ENCODE data around the gene SLIT3. TPM values are rescaled to one million over a fixed set of nuclear protein-coding genes. Genes with fewer than 3 reads are reported as not detected.

Gene SLIT3
- total RNA-seq, 1 experiment from 2014 or later: not detected

DNA sequence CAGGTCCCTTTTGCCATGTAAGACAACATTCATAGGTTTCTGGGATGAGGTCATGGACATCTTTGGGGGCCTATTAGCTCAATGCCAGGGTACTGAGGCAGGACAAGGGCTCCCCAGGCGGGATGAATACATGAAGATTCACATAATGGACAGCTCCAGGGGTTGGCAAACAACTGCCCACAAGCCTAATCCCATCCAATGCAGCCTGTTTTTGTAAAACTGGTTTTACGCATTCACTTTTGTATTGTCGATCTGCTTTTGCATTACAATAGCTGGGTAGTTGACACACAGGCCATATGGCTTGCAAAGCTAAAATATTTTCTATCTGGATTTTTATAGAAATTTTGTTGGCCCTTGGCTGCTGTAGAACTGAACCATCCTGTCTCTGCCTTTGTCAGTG lies 473.3 kb downstream of the SLIT3 start:
- DNase-seq: no peak
- Histone ChIP-seq H3K36me3 (ENCODE audit: low read depth) (no peaks in the 10 kb centered on the region), H2AFZ (no peak overlapping the region), H3F3A (ENCODE audit: insufficient read depth, low read depth) (no peaks in the 10 kb centered on the region), H3K9me2 (ENCODE audit: insufficient read depth) (no peaks in the 10 kb centered on the region), H3K4me3 (no peak overlapping the region), H3K79me2 (ENCODE audit: low read depth) (no peaks in the 10 kb centered on the region), H3K27me3 (ENCODE audit: insufficient read depth, low read depth) (peaks cover 92% of the 10 kb centered on the region), H4K20me1 (ENCODE audit: insufficient read depth) (0 out of 2 replicates have a peak, but pooled peaks cover 3% of the 10 kb centered on the region), H3K4me1 (replicated peaks; ENCODE audit: insufficient read depth) (no peaks in the 10 kb centered on the region), H3K9me3 (ENCODE audit: insufficient read depth, low read depth) (no peaks in the 10 kb centered on the region), H3K4me2 (no peak overlapping the region), H3K27ac (no peak overlapping the region)
- ChIA-PET POLR2A (ENCODE audit: unreplicated experiment) (no interaction called here), CTCF (no interaction called here)
- no peak for TF ChIP-seq EZH2 (IDR thresholded peaks at IDR 0.05; ENCODE audit: low read depth)
- TF ChIP-seq, protein P1, sequence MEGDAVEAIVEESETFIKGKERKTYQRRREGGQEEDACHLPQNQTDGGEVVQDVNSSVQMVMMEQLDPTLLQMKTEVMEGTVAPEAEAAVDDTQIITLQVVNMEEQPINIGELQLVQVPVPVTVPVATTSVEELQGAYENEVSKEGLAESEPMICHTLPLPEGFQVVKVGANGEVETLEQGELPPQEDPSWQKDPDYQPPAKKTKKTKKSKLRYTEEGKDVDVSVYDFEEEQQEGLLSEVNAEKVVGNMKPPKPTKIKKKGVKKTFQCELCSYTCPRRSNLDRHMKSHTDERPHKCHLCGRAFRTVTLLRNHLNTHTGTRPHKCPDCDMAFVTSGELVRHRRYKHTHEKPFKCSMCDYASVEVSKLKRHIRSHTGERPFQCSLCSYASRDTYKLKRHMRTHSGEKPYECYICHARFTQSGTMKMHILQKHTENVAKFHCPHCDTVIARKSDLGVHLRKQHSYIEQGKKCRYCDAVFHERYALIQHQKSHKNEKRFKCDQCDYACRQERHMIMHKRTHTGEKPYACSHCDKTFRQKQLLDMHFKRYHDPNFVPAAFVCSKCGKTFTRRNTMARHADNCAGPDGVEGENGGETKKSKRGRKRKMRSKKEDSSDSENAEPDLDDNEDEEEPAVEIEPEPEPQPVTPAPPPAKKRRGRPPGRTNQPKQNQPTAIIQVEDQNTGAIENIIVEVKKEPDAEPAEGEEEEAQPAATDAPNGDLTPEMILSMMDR (conservative IDR thresholded peaks at IDR 0.05): no peak
- BruUV-seq (replicated peaks): no TSS peak
- intact Hi-C loops (cut with micrococcal nuclease; ENCODE audit: unreplicated experiment): no loop called here

DNA sequence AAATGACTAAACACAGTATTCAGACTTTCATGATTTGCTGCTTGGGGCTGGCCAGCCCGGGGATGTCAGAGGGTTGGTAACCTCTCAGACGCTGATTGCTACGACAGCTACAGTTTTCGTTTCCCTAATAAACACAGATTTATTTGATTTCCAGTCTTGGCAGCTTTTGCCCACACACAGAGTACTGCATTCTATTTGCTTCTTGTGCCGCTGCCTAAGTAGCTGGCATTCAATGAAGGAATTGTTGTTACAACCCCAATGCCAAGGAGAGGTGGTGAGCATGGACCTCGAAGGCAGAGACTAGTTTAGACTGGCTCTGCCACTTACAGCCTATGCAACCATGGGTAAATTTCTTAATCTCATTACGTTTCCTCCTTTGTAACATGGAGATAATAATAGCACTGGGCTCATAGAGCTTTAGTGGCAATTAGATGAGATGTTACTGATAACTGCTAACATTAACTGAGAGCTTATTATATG lies 474.7 kb downstream of the SLIT3 start:
- TF ChIP-seq, protein P1 (conservative IDR thresholded peaks at IDR 0.05): no peak
- no peak for TF ChIP-seq EZH2 (IDR thresholded peaks at IDR 0.05; ENCODE audit: low read depth)
- no peaks in the 10 kb centered on the region for H4K20me1 ChIP-seq (ENCODE audit: insufficient read depth)

DNA sequence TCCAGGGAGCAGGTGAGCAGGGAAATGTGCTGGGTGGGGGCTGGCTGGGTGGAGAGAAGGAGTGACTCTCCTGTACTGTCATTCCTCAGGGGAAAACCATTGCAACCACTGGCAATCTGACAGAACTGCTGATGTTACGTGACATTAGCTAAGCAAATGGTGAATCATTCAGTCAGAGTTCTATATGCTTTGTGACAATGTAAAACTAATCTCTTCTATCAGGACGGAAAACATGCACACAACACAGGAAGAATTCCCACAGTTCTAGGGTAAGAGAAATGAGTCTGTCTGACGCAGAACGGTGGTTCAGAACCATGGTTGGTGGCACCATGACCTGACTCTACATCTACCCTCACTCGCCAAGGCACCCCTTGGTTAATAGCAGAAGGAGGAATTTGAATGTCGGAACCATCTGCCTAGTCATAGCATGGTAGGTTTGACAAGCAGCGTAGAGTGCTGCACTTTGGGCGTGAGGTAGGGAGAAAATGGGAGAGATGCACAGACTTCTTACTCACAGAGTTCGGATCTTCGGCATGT lies 478.1 kb downstream of the SLIT3 start:
- Histone ChIP-seq H3K4me3 (no peak overlapping the region), H3K36me3 (ENCODE audit: low read depth) (no peaks in the 10 kb centered on the region), H3K79me2 (ENCODE audit: low read depth) (no peaks in the 10 kb centered on the region), H3K4me2 (no peak overlapping the region), H4K20me1 (ENCODE audit: insufficient read depth) (no peaks in the 10 kb centered on the region), H2AFZ (no peak overlapping the region), H3K9me3 (ENCODE audit: insufficient read depth, low read depth) (no peaks in the 10 kb centered on the region; the same call in 1 of the 2 replicates), H3K27me3 (ENCODE audit: insufficient read depth, low read depth) (peaks cover 99% of the 10 kb centered on the region), H3K9me2 (ENCODE audit: insufficient read depth) (no peaks in the 10 kb centered on the region), H3F3A (ENCODE audit: insufficient read depth, low read depth) (no peaks in the 10 kb centered on the region), H3K27ac (no peak overlapping the region), H3K4me1 (replicated peaks; ENCODE audit: insufficient read depth) (no peaks in the 10 kb centered on the region)
- ChIA-PET CTCF (no interaction called here), POLR2A (ENCODE audit: unreplicated experiment) (no interaction called here)
- DNase-seq: no peak
- TF ChIP-seq, protein P1 (conservative IDR thresholded peaks at IDR 0.05): no peak
- no peak for TF ChIP-seq EZH2 (IDR thresholded peaks at IDR 0.05; ENCODE audit: low read depth)
- BruUV-seq (replicated peaks): no TSS peak
- intact Hi-C loops (cut with micrococcal nuclease; ENCODE audit: unreplicated experiment): no loop called here

More for the DNA sequence above, 474.7 kb downstream of the SLIT3 start:
- POLR2A ChIA-PET (ENCODE audit: unreplicated experiment): no interaction called here
- intact Hi-C loops (cut with micrococcal nuclease; ENCODE audit: unreplicated experiment): no loop called here
- no peaks in the 10 kb centered on the region for H3F3A ChIP-seq (ENCODE audit: insufficient read depth, low read depth)
- no peaks in the 10 kb centered on the region for H3K36me3 ChIP-seq (ENCODE audit: low read depth)
- no peak overlapping the region for H3K4me3 ChIP-seq
- H3K4me1 ChIP-seq (replicated peaks; ENCODE audit: insufficient read depth): no peaks in the 10 kb centered on the region
- no peak for DNase-seq
- H2AFZ ChIP-seq: no peak overlapping the region
- H3K9me3 ChIP-seq (ENCODE audit: insufficient read depth, low read depth): no peaks in the 10 kb centered on the region; the same call in 1 of the 2 replicates
- H3K4me2 ChIP-seq: no peak overlapping the region
- CTCF ChIA-PET: no interaction called here
- H3K27me3 ChIP-seq (ENCODE audit: insufficient read depth, low read depth): peaks cover 92% of the 10 kb centered on the region
- no peaks in the 10 kb centered on the region for H3K9me2 ChIP-seq (ENCODE audit: insufficient read depth)
- H3K27ac ChIP-seq: no peak overlapping the region
- H3K79me2 ChIP-seq (ENCODE audit: low read depth): no peaks in the 10 kb centered on the region
- no TSS peak for BruUV-seq (replicated peaks)

Data from PC-9 (cell line).